ES-I3 (cell line): ENCODE measurements around the gene CETN1.
A peak's percentile ranks its signal among the peaks of the same experiment; 100 is the strongest.

Experiments used
- H3K36me3 ChIP-seq: 2 replicates; pipeline ENCODE4 v1.6.1; 2013; ENCODE audit warnings: mild to moderate bottlenecking, low read length, control low read depth, moderate library complexity; ENCODE audit not compliant: insufficient read depth
- H3K4me1 ChIP-seq: 2 replicates; pipeline ENCODE4 v1.6.1; 2013; ENCODE audit warnings: mild to moderate bottlenecking, control low read depth, low read length; ENCODE audit not compliant: insufficient read depth
- H3K9ac ChIP-seq: 2 replicates; pipeline ENCODE4 v1.6.1; 2013; ENCODE audit warnings: low read depth, mild to moderate bottlenecking, low read length, moderate library complexity
- H3K9me3 ChIP-seq: 2 replicates; pipeline ENCODE4 v1.6.1; 2013; ENCODE audit warnings: mild to moderate bottlenecking, low read length, moderate library complexity; ENCODE audit not compliant: control insufficient read depth, insufficient read depth

The CETN1 gene

DNA sequence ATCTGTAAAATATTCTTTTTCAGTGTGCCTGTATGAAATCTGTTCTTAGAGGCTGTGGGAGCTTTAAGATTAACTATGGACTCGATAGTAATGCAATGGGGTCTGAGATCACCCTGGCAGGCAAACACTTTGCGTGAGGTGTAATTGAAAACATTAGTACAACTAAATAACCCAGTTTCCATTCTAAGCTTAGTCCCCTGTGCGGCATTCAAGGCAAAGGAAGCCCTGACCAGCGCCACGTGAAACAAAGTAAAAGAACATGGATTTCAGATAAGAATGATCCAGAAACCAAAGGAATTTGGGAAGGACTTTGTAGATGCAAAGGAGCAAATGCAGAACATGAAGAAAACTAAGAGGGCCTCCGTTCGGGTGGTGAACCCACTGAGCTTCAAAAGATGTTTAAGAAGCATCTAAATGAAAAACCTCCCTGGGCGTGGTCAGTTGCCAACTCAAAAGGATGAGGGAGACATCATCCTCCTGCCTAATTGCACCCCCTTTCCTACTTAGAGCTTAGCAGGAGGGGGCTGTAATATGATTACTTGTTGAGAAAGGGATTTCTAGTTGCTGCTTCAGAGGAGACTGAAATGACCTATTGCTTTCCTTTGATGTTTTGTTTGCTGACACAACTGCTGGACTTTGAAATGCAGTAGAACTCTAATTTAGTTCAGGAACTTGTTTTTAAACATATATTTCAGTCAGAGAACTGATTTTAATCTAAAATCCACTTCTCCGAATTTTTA lies 7.9 kb upstream of the CETN1 start:
- Histone ChIP-seq H3K36me3 (no peaks in the 10 kb centered on the region), H3K9ac (no peak overlapping the region), H3K4me1 (peaks cover 26% of the 10 kb centered on the region), H3K9me3 (no peaks in the 10 kb centered on the region)

- peaks cover 26% of the 10 kb centered on the region for H3K4me1 ChIP-seq
- no peaks in the 10 kb centered on the region for H3K36me3 ChIP-seq
- H3K9ac ChIP-seq, result no peak overlapping the region
- no peaks in the 10 kb centered on the region for H3K9me3 ChIP-seq
Measured at GRCh38 chr18:572831-573289, 7.3 kb upstream of the CETN1 start.

GRCh38 chr18:573385-573784 lies 6.8 kb upstream of the CETN1 start:
- Histone ChIP-seq H3K9me3 (no peaks in the 10 kb centered on the region), H3K9ac (no peak overlapping the region), H3K4me1 (peaks cover 26% of the 10 kb centered on the region), H3K36me3 (no peaks in the 10 kb centered on the region)

DNA sequence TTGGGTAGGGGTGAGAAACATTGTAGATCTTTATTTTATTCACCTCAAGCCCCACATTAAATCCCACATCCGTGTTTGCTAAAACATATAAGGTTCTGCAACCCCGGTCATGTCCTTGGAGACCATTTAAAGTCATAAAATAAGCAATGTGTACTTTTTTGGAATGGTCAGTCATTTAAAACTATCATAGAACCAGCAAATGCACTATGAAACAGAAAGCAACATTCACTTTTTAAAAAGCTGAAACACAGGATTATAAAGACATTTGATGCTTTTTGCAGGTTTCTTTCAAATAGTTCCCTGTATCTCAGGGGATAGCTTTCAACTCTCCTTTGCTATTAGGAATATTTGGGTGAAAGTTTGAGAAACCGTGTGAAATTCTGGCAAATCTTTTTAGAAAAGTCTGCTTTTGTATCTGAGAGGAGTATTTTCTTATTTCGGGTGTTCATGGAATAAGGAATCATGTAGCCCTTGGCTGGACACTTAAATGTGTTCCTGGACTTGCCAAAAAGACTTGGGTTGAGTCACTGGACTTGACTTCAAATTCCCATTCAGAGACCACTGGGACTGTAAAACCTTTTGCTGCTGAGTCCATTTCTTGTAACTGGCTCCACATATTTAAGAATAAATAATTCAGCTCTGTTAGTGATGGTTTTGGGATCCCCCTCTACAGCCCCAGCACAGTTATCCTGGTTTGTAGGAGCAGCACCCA lies 5.9 kb upstream of the CETN1 start:
- Histone ChIP-seq H3K4me1 (peaks cover 26% of the 10 kb centered on the region), H3K36me3 (no peaks in the 10 kb centered on the region), H3K9me3 (no peaks in the 10 kb centered on the region), H3K9ac (no peak overlapping the region)

DNA sequence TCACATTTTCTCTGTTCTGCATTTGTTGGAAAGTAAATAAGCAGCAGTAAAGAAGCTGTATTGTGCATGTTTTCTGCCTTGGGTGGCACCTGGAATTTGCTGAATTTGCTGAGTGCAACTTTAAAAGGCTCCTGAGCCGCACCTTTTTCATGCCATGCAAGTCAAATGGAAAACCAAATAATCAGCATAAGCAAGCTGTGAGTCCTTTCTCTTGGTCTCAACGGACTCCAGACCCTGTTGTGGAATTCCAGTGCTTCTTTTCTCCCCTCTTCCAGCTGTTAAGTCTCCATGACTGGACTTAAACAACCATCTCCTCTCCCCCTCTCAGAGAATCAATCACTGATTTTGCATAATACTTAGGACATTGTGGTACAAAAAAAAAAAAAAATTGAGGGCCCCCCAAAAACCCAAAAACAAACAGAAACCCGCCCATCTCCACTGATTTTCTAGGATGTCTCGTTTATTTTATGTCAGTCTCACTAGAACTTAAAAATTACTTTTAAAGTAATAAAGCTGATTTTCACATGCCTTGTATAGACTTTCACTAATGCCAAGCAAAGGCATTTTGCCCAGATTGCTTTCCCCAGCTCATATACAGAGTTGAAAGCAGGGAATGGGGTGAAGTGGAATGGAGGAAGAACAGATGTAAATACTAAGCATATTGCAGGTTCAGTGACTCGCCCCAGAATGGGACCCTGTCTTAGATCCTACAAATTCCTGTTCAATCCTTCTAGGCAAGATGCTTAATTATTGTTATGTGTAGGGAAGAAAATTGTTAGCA lies 5.1 kb upstream of the CETN1 start:
- no peak overlapping the region for H3K9ac ChIP-seq
- H3K4me1 ChIP-seq, result peaks cover 26% of the 10 kb centered on the region
- no peaks in the 10 kb centered on the region for H3K9me3 ChIP-seq
- H3K36me3 ChIP-seq, result no peaks in the 10 kb centered on the region

DNA sequence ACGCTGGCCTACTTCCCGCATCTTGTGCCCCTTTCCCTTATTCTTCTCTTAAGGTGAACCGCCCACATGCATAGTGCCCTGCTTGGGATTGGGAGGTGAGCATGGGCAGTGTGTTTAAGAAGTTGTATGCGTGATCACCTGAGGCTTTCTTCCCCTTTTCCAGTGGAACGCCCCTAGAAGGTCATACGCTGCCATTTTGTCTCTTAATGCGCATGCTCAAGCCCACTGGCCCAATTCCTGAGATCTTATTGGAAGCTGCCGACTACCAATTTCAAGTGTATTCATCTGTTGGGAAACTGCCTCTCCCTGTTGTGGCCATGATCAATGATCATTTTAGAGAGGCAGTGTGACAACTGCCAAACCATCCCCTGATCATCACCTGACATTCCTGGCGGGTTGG lies 3.3 kb upstream of the CETN1 start:
- Histone ChIP-seq H3K9ac (no peak overlapping the region), H3K4me1 (peaks cover 26% of the 10 kb centered on the region), H3K9me3 (no peaks in the 10 kb centered on the region), H3K36me3 (no peaks in the 10 kb centered on the region)

DNA sequence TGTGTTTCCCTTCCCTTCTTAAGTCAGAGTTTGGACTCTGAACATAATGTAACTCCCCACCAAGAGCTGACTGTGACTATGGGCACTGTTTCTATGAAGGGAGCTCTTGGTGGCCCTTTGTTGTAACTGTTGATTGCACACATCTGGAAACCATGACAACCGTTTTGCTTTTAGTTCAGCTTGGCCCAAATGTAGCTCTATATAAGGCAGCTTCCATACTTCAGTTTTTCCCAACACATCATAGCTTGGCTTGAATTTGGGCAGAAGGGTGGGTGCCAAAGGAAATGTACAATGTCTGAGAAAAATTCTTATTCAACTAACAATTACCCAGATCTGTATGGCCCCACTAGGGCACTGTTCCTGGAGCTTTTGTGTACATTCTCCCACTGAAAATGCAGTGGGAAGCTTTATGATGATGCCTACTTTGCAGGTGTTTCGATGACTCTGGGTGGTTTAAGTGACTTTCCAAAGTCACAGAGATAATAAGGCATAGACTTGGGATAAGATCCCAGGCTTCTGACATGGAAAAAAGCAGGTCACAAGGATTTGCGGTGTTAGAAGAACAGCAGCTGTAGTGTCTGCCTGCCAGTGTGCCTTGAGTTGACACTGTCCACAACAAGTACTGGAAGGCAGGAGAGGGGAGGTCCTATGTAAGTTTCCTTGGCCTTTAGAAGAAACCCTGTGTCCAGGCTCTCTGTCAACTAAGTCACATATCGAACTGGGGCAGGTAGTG lies 2.4 kb upstream of the CETN1 start:
- Histone ChIP-seq H3K36me3 (no peaks in the 10 kb centered on the region), H3K9me3 (no peaks in the 10 kb centered on the region), H3K9ac (no peak overlapping the region), H3K4me1 (peaks cover 26% of the 10 kb centered on the region)

- peaks cover 14% of the 10 kb centered on the region for H3K4me1 ChIP-seq
- no peaks in the 10 kb centered on the region for H3K9me3 ChIP-seq
- H3K36me3 ChIP-seq, result no peaks in the 10 kb centered on the region
- no peak overlapping the region for H3K9ac ChIP-seq
Measured at GRCh38 chr18:579238-579637, 942 bp upstream of the CETN1 start.

DNA sequence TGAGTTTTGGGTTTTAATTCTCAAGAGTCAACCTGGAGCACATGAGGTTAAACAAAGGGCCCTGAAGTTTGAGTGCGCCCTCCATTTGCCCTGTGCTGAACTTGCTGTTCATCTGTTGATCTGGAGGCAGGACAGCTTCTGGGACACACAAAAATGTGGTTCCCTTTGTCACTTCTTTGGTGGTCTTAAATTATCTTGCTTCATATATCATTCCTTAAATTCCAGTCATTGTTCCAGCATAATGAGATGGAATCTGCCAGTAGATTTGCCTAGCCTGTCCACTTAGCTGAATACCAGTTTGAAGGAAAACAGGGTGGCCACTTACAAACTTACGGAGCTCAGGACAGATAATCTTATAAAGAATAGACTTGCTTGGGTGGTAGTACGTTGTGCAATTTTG lies 916 bp downstream of the CETN1 start:
- Histone ChIP-seq H3K4me1 (no peaks in the 10 kb centered on the region), H3K9ac (no peak overlapping the region), H3K36me3 (no peaks in the 10 kb centered on the region), H3K9me3 (no peaks in the 10 kb centered on the region)

- Histone ChIP-seq H3K9ac (no peak overlapping the region), H3K4me1 (no peaks in the 10 kb centered on the region), H3K36me3 (no peaks in the 10 kb centered on the region), H3K9me3 (no peaks in the 10 kb centered on the region)
Measured at GRCh38 chr18:582465-582864, 2.3 kb downstream of the CETN1 start.

DNA sequence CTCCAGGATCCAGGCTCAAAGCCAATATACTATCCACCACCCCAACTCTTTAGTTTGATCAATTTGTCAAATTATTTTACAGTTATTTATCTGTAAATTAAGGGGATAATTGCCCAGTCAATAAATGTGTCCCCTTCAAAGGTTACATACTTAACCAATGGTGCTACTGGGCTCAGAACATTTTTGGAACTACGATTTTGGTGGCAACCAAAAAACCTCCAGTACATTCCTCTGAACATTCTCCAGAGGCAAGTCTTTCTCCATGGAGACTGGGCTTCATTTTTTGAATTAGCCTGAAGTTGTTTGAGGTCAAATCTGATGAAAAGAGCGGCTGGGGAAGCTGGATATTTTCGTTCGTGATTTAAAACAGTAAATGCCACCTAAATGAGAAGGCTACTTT lies 14.9 kb downstream of the CETN1 start:
- Histone ChIP-seq H3K4me1 (peaks cover 4% of the 10 kb centered on the region; the same call in 1 of the 2 replicates), H3K36me3 (no peaks in the 10 kb centered on the region)

DNA sequence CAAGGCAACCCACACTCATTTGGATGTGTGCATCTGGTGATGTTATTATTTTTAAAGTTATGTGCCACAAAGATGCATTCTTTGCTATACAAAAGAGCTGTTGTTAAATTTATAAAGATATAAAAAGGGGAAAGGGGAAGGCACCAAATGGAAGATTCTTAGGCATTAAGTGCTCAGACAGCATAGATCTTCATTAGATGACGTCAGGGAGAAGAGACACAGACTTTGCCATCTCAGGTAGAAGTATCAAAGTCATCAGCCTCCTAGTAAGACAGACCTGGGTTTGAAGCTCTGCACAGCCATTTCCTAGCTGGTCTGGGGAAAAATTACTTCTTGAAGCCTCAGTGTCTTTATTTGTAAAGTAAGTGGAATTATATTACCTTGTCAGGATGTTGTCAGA lies 15.4 kb downstream of the CETN1 start:
- Histone ChIP-seq H3K9me3 (no peaks in the 10 kb centered on the region), H3K36me3 (no peaks in the 10 kb centered on the region), H3K9ac (no peak overlapping the region), H3K4me1 (peaks cover 4% of the 10 kb centered on the region; the same call in 1 of the 2 replicates)

More for the DNA sequence above, 14.9 kb downstream of the CETN1 start:
- Histone ChIP-seq H3K9me3 (no peaks in the 10 kb centered on the region), H3K9ac (no peak overlapping the region)

DNA sequence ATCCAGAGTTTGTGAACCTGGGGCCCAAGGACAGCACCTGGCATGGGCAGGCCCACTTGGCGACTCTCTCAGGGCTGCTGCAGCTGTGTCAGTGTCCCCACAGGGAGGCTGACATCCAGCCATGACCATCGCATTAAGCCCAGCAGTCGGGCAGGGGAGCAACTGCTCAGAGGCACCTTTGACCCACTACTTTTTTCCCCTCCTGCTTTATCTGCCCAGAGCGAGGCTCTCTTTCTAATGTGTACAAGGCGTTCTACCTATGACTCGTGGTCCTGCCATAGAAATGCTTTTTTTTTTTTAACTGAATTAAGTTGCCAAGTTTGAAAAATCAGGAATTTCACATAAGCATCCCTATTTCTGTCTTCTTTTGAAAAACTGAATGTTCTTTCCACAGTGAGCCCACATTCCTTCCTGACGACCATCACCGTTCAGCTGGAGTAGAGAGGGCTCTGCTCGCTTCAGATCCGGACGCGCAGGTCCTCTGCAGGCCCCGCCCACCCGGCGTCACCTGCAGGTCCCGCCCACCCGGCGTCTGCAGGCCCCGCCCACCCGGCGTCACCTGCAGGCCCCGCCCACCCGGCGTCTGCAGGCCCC lies 16.2 kb downstream of the CETN1 start:
- Histone ChIP-seq H3K9me3 (no peaks in the 10 kb centered on the region), H3K36me3 (no peaks in the 10 kb centered on the region), H3K4me1 (peaks cover 4% of the 10 kb centered on the region; the same call in 1 of the 2 replicates), H3K9ac (peak overlapping the region; percentile 5; the same call in 1 of the 2 replicates)
